ENCODE results near the gene ABCB8. TPM values are rescaled to one million over a fixed set of nuclear protein-coding genes. Genes with fewer than 3 reads are reported as not detected.

ABCB8 gene
- total and polyA plus RNA-seq, 2 donors (not counting 3 experiments of a cell fraction or from before 2014, with no cell fraction given) = 38.0 to 46.3 TPM

GRCh38 chr7:151020231-151020630 lies 8.0 kb upstream of the ABCB8 start:
- Histone ChIP-seq H4K20me1 (replicated peaks; ENCODE audit: control insufficient read depth, extremely low read depth, insufficient read depth, low read length) (no peaks in the 10 kb centered on the region), H3K4me3 (replicated peaks in 1 of 3; ENCODE audit: insufficient read depth in 1 of 3, low read depth in 1 of 3, low read length in 3 of 3) (no peak overlapping the region), H2AFZ (ENCODE audit: low read depth, low read length) (no peak overlapping the region), H3K9me3 (replicated peaks; ENCODE audit: control insufficient read depth, insufficient read depth, low read length) (no peaks in the 10 kb centered on the region), H3K36me3 (ENCODE audit: control insufficient read depth in 2 of 2, extremely low read depth in 1 of 2, insufficient read depth in 2 of 2, low read length in 2 of 2) (peaks cover 0 to 1% of the 10 kb centered on the region in 2 experiments), H3K9me1 (replicated peaks; ENCODE audit: control insufficient read depth, extremely low read depth, insufficient read depth, low read length) (no peaks in the 10 kb centered on the region), H3K79me2 (ENCODE audit: control insufficient read depth, insufficient read depth, low read length) (no peaks in the 10 kb centered on the region), H3K4me2 (ENCODE audit: insufficient read depth, low read length) (no peak overlapping the region), H3K9ac (replicated peaks; ENCODE audit: extremely low read depth, insufficient read depth, low read length) (no peak overlapping the region), H3K27me3 (ENCODE audit: control insufficient read depth in 2 of 2, insufficient read depth in 2 of 2, low read length in 2 of 2) (peaks cover 12 to 14% of the 10 kb centered on the region in 2 experiments), H3K4me1 (ENCODE audit: control insufficient read depth, extremely low read depth, insufficient read depth, low read length) (peaks cover 7% of the 10 kb centered on the region), H3K27ac (ENCODE audit: insufficient read depth, low read depth, low read length) (no peak overlapping the region)
- no TSS peak for BruUV-seq (replicated peaks)
- FAIRE-seq (no peak), DNase-seq (ENCODE audit: low read depth, low spot score) (no peak)
- CTCF ChIA-PET = interaction anchor here (2.1 to 8.8 kb wide), 4 partner anchors 8 to 122 kb away, joined by 19 to 107 read pairs (median 60); partner anchors contain the start of gene ABCB8
- POLR2A ChIA-PET = no interaction called here
- TF ChIP-seq POLR2A (IDR thresholded peaks at IDR 0.05; ENCODE audit: low read depth, low read length) = no peak
- TF ChIP-seq FOS (IDR thresholded peaks at IDR 0.05; ENCODE audit: borderline replicate concordance, insufficient read depth, low read length) = no peak
- TF ChIP-seq EZH2 (IDR thresholded peaks at IDR 0.05; ENCODE audit: borderline replicate concordance, low read depth, low read length, severe bottlenecking) = no peak
- TF ChIP-seq, protein P1, sequence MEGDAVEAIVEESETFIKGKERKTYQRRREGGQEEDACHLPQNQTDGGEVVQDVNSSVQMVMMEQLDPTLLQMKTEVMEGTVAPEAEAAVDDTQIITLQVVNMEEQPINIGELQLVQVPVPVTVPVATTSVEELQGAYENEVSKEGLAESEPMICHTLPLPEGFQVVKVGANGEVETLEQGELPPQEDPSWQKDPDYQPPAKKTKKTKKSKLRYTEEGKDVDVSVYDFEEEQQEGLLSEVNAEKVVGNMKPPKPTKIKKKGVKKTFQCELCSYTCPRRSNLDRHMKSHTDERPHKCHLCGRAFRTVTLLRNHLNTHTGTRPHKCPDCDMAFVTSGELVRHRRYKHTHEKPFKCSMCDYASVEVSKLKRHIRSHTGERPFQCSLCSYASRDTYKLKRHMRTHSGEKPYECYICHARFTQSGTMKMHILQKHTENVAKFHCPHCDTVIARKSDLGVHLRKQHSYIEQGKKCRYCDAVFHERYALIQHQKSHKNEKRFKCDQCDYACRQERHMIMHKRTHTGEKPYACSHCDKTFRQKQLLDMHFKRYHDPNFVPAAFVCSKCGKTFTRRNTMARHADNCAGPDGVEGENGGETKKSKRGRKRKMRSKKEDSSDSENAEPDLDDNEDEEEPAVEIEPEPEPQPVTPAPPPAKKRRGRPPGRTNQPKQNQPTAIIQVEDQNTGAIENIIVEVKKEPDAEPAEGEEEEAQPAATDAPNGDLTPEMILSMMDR (IDR thresholded peaks at IDR 0.05; ENCODE audit: extremely low read depth in 1 of 2, insufficient read depth in 1 of 2, low read depth in 1 of 2, low read length in 2 of 2) = no peak
- TF ChIP-seq POLR2AphosphoS5 (IDR thresholded peaks at IDR 0.05; ENCODE audit: insufficient read depth, low read depth, low read length) = no peak
- TF ChIP-seq, protein P2, sequence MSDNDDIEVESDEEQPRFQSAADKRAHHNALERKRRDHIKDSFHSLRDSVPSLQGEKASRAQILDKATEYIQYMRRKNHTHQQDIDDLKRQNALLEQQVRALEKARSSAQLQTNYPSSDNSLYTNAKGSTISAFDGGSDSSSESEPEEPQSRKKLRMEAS (IDR thresholded peaks at IDR 0.05; ENCODE audit: insufficient read depth, insufficient read length) = no peak
- dilution Hi-C loops (cut with MboI; ENCODE audit: extremely low pct_ligation_motif_present, low sequenced_read_pairs) = no loop called here
- intact Hi-C loops (cut with micrococcal nuclease) = no loop called here

Data from endothelial cell of umbilical vein (primary cell).